Large intestine (tissue), 3 donors: Measurements from ENCODE around the gene ETS1. TPM values are rescaled to one million over a fixed set of nuclear protein-coding genes. Genes with fewer than 3 reads are reported as not detected.

Experiments used
- DNase-seq, 2 donors: peaks; one replicate each; pipeline versions ENCODE4 v3.0.0 to v3.0.0-alpha.2; 2013
- H3K27ac ChIP-seq: one replicate; pipeline ENCODE4 v1.5.1; 2013; ENCODE audit warnings: low read length
- H3K27me3 ChIP-seq: 2 replicates; pipeline ENCODE4 v1.6.1; 2013; ENCODE audit warnings: low read length; ENCODE audit not compliant: control insufficient read depth, insufficient read depth
- H3K36me3 ChIP-seq: 2 replicates; pipeline ENCODE4 v1.6.1; 2013; ENCODE audit warnings: low read length; ENCODE audit not compliant: control insufficient read depth, insufficient read depth
- H3K4me1 ChIP-seq: one replicate; pipeline ENCODE4 v1.6.1; 2013; ENCODE audit warnings: low read length; ENCODE audit not compliant: control insufficient read depth, insufficient read depth
- H3K4me3 ChIP-seq: one replicate; pipeline ENCODE4 v1.5.1; 2013; ENCODE audit warnings: low read length
- H3K9me3 ChIP-seq: one replicate; pipeline ENCODE4 v1.6.1; 2013; ENCODE audit warnings: mild to moderate bottlenecking, low read depth, low read length, moderate library complexity; ENCODE audit not compliant: control insufficient read depth
- WGBS: methylation state at CpG from one replicate; pipeline ENCODE4 v1.1.5; 2013; ENCODE audit warnings: low lambda C conversion rate; ENCODE audit not compliant: insufficient coverage; 5-methylcytosine and 5-hydroxymethylcytosine counted together
- polyA plus RNA-seq: library from polyadenylated mRNA; unstranded; fragments of 120-200 nt; gene quantifications from one replicate; pipeline ENCODE4 v1.2.1, GENCODE V29; 2013

The ETS1 gene
- polyA plus RNA-seq, 1 donor: 40.8 TPM

- no peaks in the 10 kb centered on the region for H3K36me3 ChIP-seq
- H3K27me3 ChIP-seq: peaks cover 27% of the 10 kb centered on the region
- 94% methylated on average over 3 of the region's 7 CpGs for WGBS
- H3K27ac ChIP-seq: no peak overlapping the region
- no peaks in the 10 kb centered on the region for H3K9me3 ChIP-seq
- DNase-seq: no peak
- peaks cover 5% of the 10 kb centered on the region for H3K4me1 ChIP-seq
- H3K4me3 ChIP-seq: no peak overlapping the region
Measured at GRCh38 chr11:128570632-128571031, 16.7 kb downstream of the ETS1 start.

DNA sequence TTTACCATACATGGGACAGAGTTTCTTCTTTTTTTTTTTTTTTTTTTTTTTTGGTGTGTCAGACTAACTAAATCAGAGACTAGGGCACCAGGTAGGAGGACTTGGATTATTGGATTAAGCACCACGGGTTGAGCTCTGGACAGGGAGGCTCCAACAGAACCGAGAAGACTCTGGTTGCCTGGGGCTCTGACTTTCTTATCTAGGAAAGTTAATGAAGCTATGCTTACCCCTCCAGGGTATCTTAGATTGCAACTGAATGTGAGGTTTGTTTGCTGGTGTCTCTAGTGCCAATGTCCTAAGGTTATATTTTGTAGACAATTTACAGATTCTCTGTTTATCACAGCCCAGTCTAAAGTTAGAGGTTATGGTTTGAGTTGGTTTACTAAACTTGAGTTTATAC lies 18.1 kb downstream of the ETS1 start:
- WGBS: no CpG with 5 or more reads among the region's 2 CpGs
- no peak overlapping the region for H3K27ac ChIP-seq
- DNase-seq: no peak
- no peak overlapping the region for H3K4me3 ChIP-seq
- H3K36me3 ChIP-seq: no peaks in the 10 kb centered on the region
- H3K4me1 ChIP-seq: peaks cover 13% of the 10 kb centered on the region
- H3K9me3 ChIP-seq: no peaks in the 10 kb centered on the region
- H3K27me3 ChIP-seq: peaks cover 22% of the 10 kb centered on the region

- H3K36me3 ChIP-seq: no peaks in the 10 kb centered on the region
- DNase-seq: no peak
- peaks cover 13% of the 10 kb centered on the region for H3K4me1 ChIP-seq
- H3K27ac ChIP-seq: no peak overlapping the region
- H3K9me3 ChIP-seq: no peaks in the 10 kb centered on the region
- no peak overlapping the region for H3K4me3 ChIP-seq
- no CpG with 5 or more reads among the region's 11 CpGs for WGBS
- H3K27me3 ChIP-seq: peaks cover 22% of the 10 kb centered on the region
Measured at GRCh38 chr11:128568166-128568778, 19.1 kb downstream of the ETS1 start.

- Histone ChIP-seq H3K4me1 (peaks cover 13% of the 10 kb centered on the region), H3K27ac (no peak overlapping the region), H3K27me3 (peaks cover 18% of the 10 kb centered on the region), H3K4me3 (no peak overlapping the region), H3K36me3 (no peaks in the 10 kb centered on the region), H3K9me3 (no peaks in the 10 kb centered on the region)
- no peak for DNase-seq
- 80% methylated on average over 1 of the region's 3 CpGs for WGBS
Measured at GRCh38 chr11:128567130-128567529, 20.2 kb downstream of the ETS1 start.

- Histone ChIP-seq H3K9me3 (no peaks in the 10 kb centered on the region), H3K27ac (no peak overlapping the region), H3K4me3 (no peak overlapping the region), H3K36me3 (no peaks in the 10 kb centered on the region), H3K27me3 (peaks cover 24% of the 10 kb centered on the region), H3K4me1 (peaks cover 13% of the 10 kb centered on the region)
- no CpG with 5 or more reads among the region's 5 CpGs for WGBS
- peak; percentile 93 to 97 for DNase-seq
Measured at GRCh38 chr11:128565881-128566280, 21.5 kb downstream of the ETS1 start.

DNA sequence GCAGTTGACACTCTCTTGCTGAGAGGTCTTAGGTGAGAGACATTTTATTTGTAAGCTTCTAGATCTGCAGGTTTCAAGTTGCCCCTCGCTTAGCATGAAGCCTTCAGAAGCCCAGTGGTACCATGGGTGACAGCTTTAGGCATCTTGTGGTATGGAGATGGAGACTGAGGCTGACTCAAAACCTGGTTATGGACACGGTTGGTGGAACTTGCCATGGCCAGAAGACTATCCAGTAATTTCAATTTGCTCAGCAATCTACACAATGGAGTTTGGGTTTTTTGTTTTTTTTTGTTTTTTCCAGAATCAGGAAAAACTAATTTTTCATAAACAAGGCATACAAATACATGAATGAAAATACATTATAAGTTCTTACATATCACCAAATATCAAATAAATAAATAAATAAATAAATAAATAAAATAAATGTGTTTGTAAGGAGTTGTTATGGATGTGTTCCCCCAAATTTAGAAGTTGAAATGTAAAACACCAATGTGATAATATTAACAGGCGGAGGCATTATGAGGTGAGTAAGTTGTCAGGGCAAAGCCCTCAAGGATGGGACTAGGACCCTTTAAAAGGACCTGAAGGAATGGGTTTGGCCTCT lies 22.6 kb downstream of the ETS1 start:
- Histone ChIP-seq H3K4me1 (peaks cover 13% of the 10 kb centered on the region), H3K27me3 (peaks cover 20% of the 10 kb centered on the region), H3K36me3 (no peaks in the 10 kb centered on the region), H3K27ac (no peak overlapping the region), H3K4me3 (no peak overlapping the region), H3K9me3 (no peaks in the 10 kb centered on the region)
- no peak for DNase-seq
- 100% methylated on average over 1 of the region's 3 CpGs for WGBS

DNA sequence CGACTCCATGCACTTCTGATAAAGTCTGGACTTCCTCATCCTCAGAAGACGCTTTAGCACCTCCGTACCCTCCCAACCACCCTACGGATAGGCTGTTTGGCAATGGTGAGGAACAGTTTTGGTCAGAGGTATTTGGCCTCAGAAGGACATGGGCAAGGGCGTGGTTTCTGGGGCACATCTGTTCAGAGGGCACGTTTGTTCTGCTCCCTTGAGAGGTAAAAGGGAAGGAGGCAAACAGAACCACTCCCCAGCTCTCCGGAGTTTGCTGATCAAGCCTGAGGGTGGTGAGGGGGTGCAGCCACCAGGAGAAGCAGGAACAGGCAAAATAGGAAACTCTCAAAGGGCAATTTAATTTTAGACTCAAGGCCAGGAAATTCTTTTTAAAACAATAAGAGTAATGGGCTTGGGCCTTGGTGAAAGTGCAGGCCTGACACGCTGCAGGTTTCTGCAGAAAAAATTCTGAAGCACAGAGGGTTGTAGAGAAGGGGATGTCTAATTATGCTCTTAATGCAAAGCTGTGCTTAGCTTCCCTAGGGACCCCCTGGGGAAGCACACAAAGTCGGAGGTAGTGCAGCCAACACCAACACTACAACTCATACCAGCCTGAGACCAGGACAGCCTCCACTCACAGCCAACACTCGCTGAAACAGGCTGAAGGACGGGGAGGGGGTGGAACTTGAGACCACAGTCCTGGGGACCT lies 23.3 kb downstream of the ETS1 start:
- H3K27ac ChIP-seq: no peak overlapping the region
- H3K27me3 ChIP-seq: peaks cover 20% of the 10 kb centered on the region
- H3K36me3 ChIP-seq: no peaks in the 10 kb centered on the region
- peaks cover 13% of the 10 kb centered on the region for H3K4me1 ChIP-seq
- WGBS: no CpG with 5 or more reads among the region's 11 CpGs
- DNase-seq: no peak
- no peak overlapping the region for H3K4me3 ChIP-seq
- no peaks in the 10 kb centered on the region for H3K9me3 ChIP-seq

- Histone ChIP-seq H3K36me3 (no peaks in the 10 kb centered on the region), H3K27me3 (peaks cover 14% of the 10 kb centered on the region), H3K27ac (no peak overlapping the region), H3K4me1 (peaks cover 13% of the 10 kb centered on the region), H3K4me3 (no peak overlapping the region), H3K9me3 (no peaks in the 10 kb centered on the region)
- DNase-seq: no peak
- WGBS: no CpG with 5 or more reads among the region's 5 CpGs
Measured at GRCh38 chr11:128563308-128563707, 24.1 kb downstream of the ETS1 start.

- H3K4me3 ChIP-seq: no peak overlapping the region
- no peak for DNase-seq
- WGBS: 100% methylated on average over 1 of the region's 3 CpGs
- no peaks in the 10 kb centered on the region for H3K4me1 ChIP-seq
- peaks cover 5% of the 10 kb centered on the region for H3K27me3 ChIP-seq
- H3K36me3 ChIP-seq: no peaks in the 10 kb centered on the region
- no peak overlapping the region for H3K27ac ChIP-seq
- no peaks in the 10 kb centered on the region for H3K9me3 ChIP-seq
Measured at GRCh38 chr11:128559496-128560103, 27.8 kb downstream of the ETS1 start.

DNA sequence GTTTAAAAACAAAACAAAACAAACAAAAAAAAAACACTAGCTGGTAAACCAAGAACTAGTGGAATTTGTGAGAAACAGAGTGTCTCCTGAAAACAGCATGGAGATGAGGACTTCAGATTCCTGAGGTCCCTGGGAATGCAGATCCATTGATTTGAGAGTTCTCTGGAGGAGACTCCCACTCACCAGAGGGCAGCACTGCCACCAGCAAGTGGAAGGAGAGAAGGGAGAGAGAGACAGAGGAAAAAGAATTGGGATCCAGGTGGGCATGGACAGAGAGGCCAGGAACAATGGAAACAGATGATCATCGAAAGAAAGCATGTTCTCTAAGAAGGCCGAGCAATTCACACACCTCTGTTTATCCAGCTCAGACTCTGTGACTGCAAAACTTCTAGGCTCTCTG lies 31.8 kb downstream of the ETS1 start:
- Histone ChIP-seq H3K27ac (no peak overlapping the region), H3K4me3 (no peak overlapping the region), H3K36me3 (no peaks in the 10 kb centered on the region), H3K27me3 (peaks cover 5% of the 10 kb centered on the region), H3K4me1 (no peaks in the 10 kb centered on the region), H3K9me3 (no peaks in the 10 kb centered on the region)
- WGBS: no CpG with 5 or more reads among the region's 2 CpGs
- DNase-seq: no peak
